DND-41 (cell line): Measurements from ENCODE around the gene PCNX2.

Experiments used
- ATAC-seq: fragments of 200-7000 bp; cut with Tn5 transposase; 3 replicates; pipeline ENCODE4 v1.9.1; 2021; ENCODE audit warnings: low read depth; ENCODE audit not compliant: insufficient read depth
- DNase-seq: peaks from one replicate; pipeline ENCODE4 v3.0.0-alpha.2; 2020
- H2AFZ ChIP-seq: 2 replicates; pipeline ENCODE4 v1.6.0; 2012; ENCODE audit warnings: low read depth, low read length
- H3K27ac ChIP-seq: 2 replicates; pipeline ENCODE4 v1.5.1; 2012; ENCODE audit warnings: low read length, inconsistent platforms
- H3K27me3 ChIP-seq: fragments of 200-600 bp; sonication (generic); 2 replicates; pipeline ENCODE4 v1.6.0; 2012; ENCODE audit warnings: low read length, mild to moderate bottlenecking, inconsistent platforms; ENCODE audit not compliant: insufficient read depth, poor library complexity
- H3K36me3 ChIP-seq: 2 replicates; pipeline ENCODE4 v1.5.1; 2012; ENCODE audit warnings: low read length, inconsistent platforms; ENCODE audit not compliant: insufficient read depth
- H3K4me1 ChIP-seq: 2 replicates; pipeline ENCODE4 v1.5.1; 2012; ENCODE audit warnings: mild to moderate bottlenecking, low read length; ENCODE audit not compliant: insufficient read depth
- H3K4me2 ChIP-seq: 2 replicates; pipeline ENCODE4 v1.6.0; 2012; ENCODE audit warnings: mild to moderate bottlenecking, moderate library complexity, low read length, inconsistent platforms; ENCODE audit not compliant: insufficient read depth
- H3K4me3 ChIP-seq, 2 experiments: fragments of 200-600 bp in 1 of 2; shearing (Covaris generic) in 1 of 2; 2 replicates each; pipeline ENCODE4 v1.5.1; 2012 to 2016; ENCODE audit warnings: inconsistent platforms in 2 of 2, low read length in 2 of 2, mild to moderate bottlenecking in 2 of 2, low read depth in 1 of 2, moderate library complexity in 1 of 2
- H3K79me2 ChIP-seq: 2 replicates; pipeline ENCODE4 v1.6.0; 2012; ENCODE audit warnings: low read length, inconsistent platforms; ENCODE audit not compliant: insufficient read depth
- H3K9ac ChIP-seq: 2 replicates; pipeline ENCODE4 v1.6.0; 2012; ENCODE audit warnings: low read depth, mild to moderate bottlenecking, inconsistent platforms, low read length, moderate library complexity
- H3K9me3 ChIP-seq: 2 replicates; pipeline ENCODE4 v1.5.1; 2012; ENCODE audit warnings: low read length, moderate library complexity, mild to moderate bottlenecking, inconsistent platforms; ENCODE audit not compliant: insufficient read depth, severe bottlenecking
- H4K20me1 ChIP-seq: 2 replicates; pipeline ENCODE4 v1.6.0; 2012; ENCODE audit warnings: low read length; ENCODE audit not compliant: insufficient read depth
- EZH2 ChIP-seq: IDR thresholded peaks from 3 replicates; pipeline ENCODE4 v1.6.1; 2012; ENCODE audit warnings: borderline replicate concordance, low read depth, mild to moderate bottlenecking, moderate library complexity, low read length, inconsistent platforms; ENCODE audit not compliant: severe bottlenecking
- TF ChIP-seq, protein P1 (sequence below): IDR thresholded peaks from 2 replicates; pipeline ENCODE4 v1.5.1; 2012; ENCODE audit warnings: borderline replicate concordance, low read length, moderate library complexity, mild to moderate bottlenecking; ENCODE audit not compliant: poor library complexity, severe bottlenecking; ENCODE audit errors: extremely low read depth

PCNX2 gene

GRCh38 chr1:233216009-233216408 is 79.5 kb downstream of the PCNX2 start:
- H4K20me1 ChIP-seq: no peaks in the 10 kb centered on the region
- no peak for ATAC-seq

DNA sequence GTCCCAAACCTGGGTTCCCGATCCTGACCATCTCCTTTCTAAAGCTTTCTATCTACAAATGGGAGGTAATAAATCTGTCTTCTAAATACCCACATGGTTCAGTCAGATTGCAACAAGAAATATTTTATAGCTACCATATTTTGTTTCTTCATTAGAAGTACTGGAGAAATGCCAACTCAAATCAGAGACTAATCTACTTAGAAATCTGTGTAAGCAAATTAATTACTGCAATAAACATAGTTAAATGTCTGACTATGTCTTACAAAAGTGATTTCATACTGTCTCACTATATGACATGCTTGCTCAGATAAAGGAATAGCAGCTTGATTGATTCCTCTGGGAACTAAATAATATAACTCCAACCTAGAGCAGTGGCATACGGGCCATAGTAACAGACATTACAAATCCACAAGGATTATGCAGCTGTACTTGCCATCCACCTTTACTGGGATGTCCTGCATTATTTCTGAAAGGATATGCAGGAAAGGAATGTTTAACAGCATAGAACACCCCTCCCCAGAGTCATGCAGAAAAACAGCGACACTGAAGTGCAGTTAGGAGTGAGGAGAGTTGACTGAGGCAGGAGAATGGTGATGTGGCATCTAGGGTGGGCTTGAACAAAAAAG is 80.3 kb downstream of the PCNX2 start:
- Histone ChIP-seq H3K9me3 (no peaks in the 10 kb centered on the region), H3K4me1 (no peaks in the 10 kb centered on the region), H3K4me2 (no peak overlapping the region), H2AFZ (no peak overlapping the region), H3K9ac (no peak overlapping the region), H3K27ac (no peak overlapping the region), H4K20me1 (no peaks in the 10 kb centered on the region), H3K79me2 (no peaks in the 10 kb centered on the region), H3K4me3 (no peak overlapping the region), H3K27me3 (no peaks in the 10 kb centered on the region), H3K36me3 (0 out of 2 replicates have a peak, but pooled peaks cover 3% of the 10 kb centered on the region)
- DNase-seq (no peak), ATAC-seq (no peak)
- TF ChIP-seq, protein P1, sequence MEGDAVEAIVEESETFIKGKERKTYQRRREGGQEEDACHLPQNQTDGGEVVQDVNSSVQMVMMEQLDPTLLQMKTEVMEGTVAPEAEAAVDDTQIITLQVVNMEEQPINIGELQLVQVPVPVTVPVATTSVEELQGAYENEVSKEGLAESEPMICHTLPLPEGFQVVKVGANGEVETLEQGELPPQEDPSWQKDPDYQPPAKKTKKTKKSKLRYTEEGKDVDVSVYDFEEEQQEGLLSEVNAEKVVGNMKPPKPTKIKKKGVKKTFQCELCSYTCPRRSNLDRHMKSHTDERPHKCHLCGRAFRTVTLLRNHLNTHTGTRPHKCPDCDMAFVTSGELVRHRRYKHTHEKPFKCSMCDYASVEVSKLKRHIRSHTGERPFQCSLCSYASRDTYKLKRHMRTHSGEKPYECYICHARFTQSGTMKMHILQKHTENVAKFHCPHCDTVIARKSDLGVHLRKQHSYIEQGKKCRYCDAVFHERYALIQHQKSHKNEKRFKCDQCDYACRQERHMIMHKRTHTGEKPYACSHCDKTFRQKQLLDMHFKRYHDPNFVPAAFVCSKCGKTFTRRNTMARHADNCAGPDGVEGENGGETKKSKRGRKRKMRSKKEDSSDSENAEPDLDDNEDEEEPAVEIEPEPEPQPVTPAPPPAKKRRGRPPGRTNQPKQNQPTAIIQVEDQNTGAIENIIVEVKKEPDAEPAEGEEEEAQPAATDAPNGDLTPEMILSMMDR: no peak
- no peak for TF ChIP-seq EZH2

More at GRCh38 chr1:233216009-233216408, 79.5 kb downstream of the PCNX2 start:
- Histone ChIP-seq H3K4me1 (no peaks in the 10 kb centered on the region), H3K9ac (no peak overlapping the region), H3K27ac (no peak overlapping the region), H3K36me3 (0 out of 2 replicates have a peak, but pooled peaks cover 4% of the 10 kb centered on the region), H3K4me3 (no peak overlapping the region), H3K4me2 (no peak overlapping the region), H3K79me2 (no peaks in the 10 kb centered on the region), H2AFZ (no peak overlapping the region), H3K27me3 (no peaks in the 10 kb centered on the region), H3K9me3 (no peaks in the 10 kb centered on the region)
- no peak for DNase-seq
- TF ChIP-seq, protein P1: no peak
- TF ChIP-seq EZH2: no peak

GRCh38 chr1:233211595-233211994 is 83.9 kb downstream of the PCNX2 start:
- Histone ChIP-seq H3K4me1 (no peaks in the 10 kb centered on the region), H3K79me2 (no peaks in the 10 kb centered on the region), H3K9ac (no peak overlapping the region), H3K9me3 (no peaks in the 10 kb centered on the region), H2AFZ (no peak overlapping the region), H3K36me3 (no peaks in the 10 kb centered on the region), H3K27me3 (no peaks in the 10 kb centered on the region), H4K20me1 (no peaks in the 10 kb centered on the region), H3K4me3 (no peak overlapping the region), H3K27ac (no peak overlapping the region), H3K4me2 (no peak overlapping the region)
- ATAC-seq (no peak), DNase-seq (no peak)
- TF ChIP-seq, protein P1: no peak
- TF ChIP-seq EZH2: no peak
